ENCODE data around the gene ASAP3.

Gene ASAP3

GRCh38 chr1:23452011-23452411, 32.0 kb downstream of the ASAP3 start:
- no peak overlapping the region for H3K4ac ChIP-seq (ENCODE audit: low read length)
- no peak overlapping the region for H2BK120ac ChIP-seq (ENCODE audit: low read depth, low read length)
- H3K4me1 ChIP-seq (ENCODE audit: control insufficient read depth in 2 of 2, insufficient read depth in 1 of 2, low read depth in 1 of 2, low read length in 2 of 2) = no peaks in the 10 kb centered on the region
- no peak overlapping the region for H4K8ac ChIP-seq (ENCODE audit: low read depth, low read length)
- no peak overlapping the region for H4K91ac ChIP-seq (ENCODE audit: low read depth, low read length, poor library complexity)
- no peak overlapping the region for H2BK5ac ChIP-seq (ENCODE audit: low read length)
- H3K23ac ChIP-seq (ENCODE audit: low read depth, low read length, poor library complexity) = no peak overlapping the region
- no CpG with 5 or more reads among the region's 5 CpGs for WGBS, 2 donors (ENCODE audit: extremely low coverage in 2 of 2, insufficient read length in 2 of 2, insufficient replicate concordance in 1 of 2)
- H3K27me3 ChIP-seq (ENCODE audit: control insufficient read depth in 3 of 3, insufficient read depth in 3 of 3, low read depth in 1 of 3, low read length in 3 of 3) = no peaks in the 10 kb centered on the region
- no peak overlapping the region for H3K4me3 ChIP-seq (ENCODE audit: low read length in 2 of 2)
- H3K79me1 ChIP-seq (ENCODE audit: low read depth, low read length) = no peaks in the 10 kb centered on the region
- H2AK5ac ChIP-seq (ENCODE audit: low read depth, low read length) = no peak overlapping the region
- H2AFZ ChIP-seq (ENCODE audit: low read length) = no peak overlapping the region
- no peak overlapping the region for H3K9ac ChIP-seq (ENCODE audit: low read depth, low read length, poor library complexity)
- H3K27ac ChIP-seq (replicated peaks; ENCODE audit: low read length) = no peak overlapping the region
- peaks cover 0 to 96% of the 10 kb centered on the region in 2 donors for H3K36me3 ChIP-seq (replicated peaks in 1 of 2; ENCODE audit: control insufficient read depth in 2 of 2, insufficient read depth in 2 of 2, low read length in 2 of 2)
- no peak overlapping the region for H2BK15ac ChIP-seq (ENCODE audit: low read length)
- no peak overlapping the region for H3K4me2 ChIP-seq (ENCODE audit: insufficient read depth, low read length, poor library complexity, severe bottlenecking)
- H3K9me3 ChIP-seq (replicated peaks in 1 of 2; ENCODE audit: control insufficient read depth in 2 of 2, insufficient read depth in 1 of 2, low read depth in 1 of 2, low read length in 2 of 2) = no peaks in the 10 kb centered on the region
- no peak overlapping the region for H2BK12ac ChIP-seq (ENCODE audit: low read length)
- no peak overlapping the region for H3K14ac ChIP-seq (ENCODE audit: low read length)
- H3K18ac ChIP-seq (ENCODE audit: low read length) = no peak overlapping the region
- DNase-seq (ENCODE audit: low spot score) = no peak

DNA sequence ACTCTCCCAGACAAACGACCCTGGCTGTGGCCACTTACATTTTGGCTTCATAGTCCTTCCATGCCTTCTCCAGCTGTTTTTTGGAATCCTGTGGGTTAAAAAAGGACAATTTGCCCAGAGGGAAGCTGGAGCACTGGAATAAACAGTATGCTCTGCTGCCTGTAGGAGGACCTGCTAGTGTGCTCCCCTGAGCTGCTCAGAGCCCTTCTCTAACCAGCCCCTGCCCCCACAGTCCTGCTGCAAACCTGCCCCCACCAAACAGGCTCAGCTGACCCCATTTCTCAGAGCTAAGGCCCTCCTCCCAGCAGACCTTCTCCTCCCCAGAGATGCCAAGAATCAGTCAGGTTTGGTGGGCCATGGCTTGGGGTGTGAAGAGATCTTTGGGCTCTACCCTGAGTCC, 32.5 kb downstream of the ASAP3 start:
- no peak overlapping the region for H4K8ac ChIP-seq (ENCODE audit: low read depth, low read length)
- H2BK5ac ChIP-seq (ENCODE audit: low read length) = no peak overlapping the region
- DNase-seq (ENCODE audit: low spot score) = no peak
- H2BK12ac ChIP-seq (ENCODE audit: low read length) = no peak overlapping the region
- H3K14ac ChIP-seq (ENCODE audit: low read length) = no peak overlapping the region
- H3K27me3 ChIP-seq (ENCODE audit: control insufficient read depth in 3 of 3, insufficient read depth in 3 of 3, low read depth in 1 of 3, low read length in 3 of 3) = no peaks in the 10 kb centered on the region
- no peak overlapping the region for H3K9ac ChIP-seq (ENCODE audit: low read depth, low read length, poor library complexity)
- H2AK5ac ChIP-seq (ENCODE audit: low read depth, low read length) = no peak overlapping the region
- peaks cover 0 to 96% of the 10 kb centered on the region in 2 donors for H3K36me3 ChIP-seq (replicated peaks in 1 of 2; ENCODE audit: control insufficient read depth in 2 of 2, insufficient read depth in 2 of 2, low read length in 2 of 2)
- no peak overlapping the region for H3K18ac ChIP-seq (ENCODE audit: low read length)
- no peak overlapping the region for H2BK120ac ChIP-seq (ENCODE audit: low read depth, low read length)
- H2AFZ ChIP-seq (ENCODE audit: low read length) = no peak overlapping the region
- no peak overlapping the region for H4K91ac ChIP-seq (ENCODE audit: low read depth, low read length, poor library complexity)
- no peak overlapping the region for H2BK15ac ChIP-seq (ENCODE audit: low read length)
- H3K4ac ChIP-seq (ENCODE audit: low read length) = no peak overlapping the region
- no peak overlapping the region for H3K23ac ChIP-seq (ENCODE audit: low read depth, low read length, poor library complexity)
- H3K27ac ChIP-seq (replicated peaks; ENCODE audit: low read length) = no peak overlapping the region
- WGBS, 2 donors (ENCODE audit: extremely low coverage in 2 of 2, insufficient read length in 2 of 2, insufficient replicate concordance in 1 of 2) = no CpG with 5 or more reads among the region's 1 CpG
- H3K9me3 ChIP-seq (replicated peaks in 1 of 2; ENCODE audit: control insufficient read depth in 2 of 2, insufficient read depth in 1 of 2, low read depth in 1 of 2, low read length in 2 of 2) = no peaks in the 10 kb centered on the region
- no peak overlapping the region for H3K4me2 ChIP-seq (ENCODE audit: insufficient read depth, low read length, poor library complexity, severe bottlenecking)
- no peaks in the 10 kb centered on the region for H3K79me1 ChIP-seq (ENCODE audit: low read depth, low read length)
- no peak overlapping the region for H3K4me3 ChIP-seq (ENCODE audit: low read length in 2 of 2)
- no peaks in the 10 kb centered on the region for H3K4me1 ChIP-seq (ENCODE audit: control insufficient read depth in 2 of 2, insufficient read depth in 1 of 2, low read depth in 1 of 2, low read length in 2 of 2)

DNA sequence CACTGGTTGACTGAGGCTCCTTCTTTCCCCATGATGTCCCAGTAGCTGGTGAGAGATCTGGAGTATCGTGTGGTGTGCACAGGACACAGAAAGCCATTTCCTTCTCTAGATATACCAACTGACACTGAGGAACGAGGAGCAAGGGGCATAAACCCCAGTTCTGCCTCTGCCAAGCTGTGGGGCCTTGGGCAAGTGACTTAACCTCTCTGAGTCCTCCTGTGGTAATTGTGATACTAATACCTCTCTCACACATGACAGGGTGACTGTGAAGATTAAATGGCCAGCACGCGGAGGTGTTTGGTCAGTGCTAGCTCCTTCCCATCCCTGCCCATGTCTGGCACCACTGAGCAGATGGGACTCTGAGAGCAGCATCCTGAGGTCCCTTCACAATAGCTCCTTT, 33.1 kb downstream of the ASAP3 start:
- no peak for DNase-seq (ENCODE audit: low spot score)
- no peak overlapping the region for H2BK15ac ChIP-seq (ENCODE audit: low read length)
- no peak overlapping the region for H3K9ac ChIP-seq (ENCODE audit: low read depth, low read length, poor library complexity)
- H3K36me3 ChIP-seq (replicated peaks in 1 of 2; ENCODE audit: control insufficient read depth in 2 of 2, insufficient read depth in 2 of 2, low read length in 2 of 2) = peaks cover 0 to 96% of the 10 kb centered on the region in 2 donors
- H3K23ac ChIP-seq (ENCODE audit: low read depth, low read length, poor library complexity) = no peak overlapping the region
- H3K4ac ChIP-seq (ENCODE audit: low read length) = no peak overlapping the region
- no peak overlapping the region for H3K4me2 ChIP-seq (ENCODE audit: insufficient read depth, low read length, poor library complexity, severe bottlenecking)
- no peak overlapping the region for H2BK5ac ChIP-seq (ENCODE audit: low read length)
- H4K91ac ChIP-seq (ENCODE audit: low read depth, low read length, poor library complexity) = no peak overlapping the region
- H2AFZ ChIP-seq (ENCODE audit: low read length) = no peak overlapping the region
- H3K14ac ChIP-seq (ENCODE audit: low read length) = no peak overlapping the region
- H4K8ac ChIP-seq (ENCODE audit: low read depth, low read length) = no peak overlapping the region
- no peak overlapping the region for H3K4me3 ChIP-seq (ENCODE audit: low read length in 2 of 2)
- no peak overlapping the region for H2BK120ac ChIP-seq (ENCODE audit: low read depth, low read length)
- no peak overlapping the region for H3K27ac ChIP-seq (replicated peaks; ENCODE audit: low read length)
- WGBS, 2 donors (ENCODE audit: extremely low coverage in 2 of 2, insufficient read length in 2 of 2, insufficient replicate concordance in 1 of 2) = no CpG with 5 or more reads among the region's 4 CpGs
- H3K27me3 ChIP-seq (ENCODE audit: control insufficient read depth in 3 of 3, insufficient read depth in 3 of 3, low read depth in 1 of 3, low read length in 3 of 3) = no peaks in the 10 kb centered on the region
- H3K79me1 ChIP-seq (ENCODE audit: low read depth, low read length) = no peaks in the 10 kb centered on the region
- H3K18ac ChIP-seq (ENCODE audit: low read length) = no peak overlapping the region
- no peak overlapping the region for H2AK5ac ChIP-seq (ENCODE audit: low read depth, low read length)
- no peak overlapping the region for H2BK12ac ChIP-seq (ENCODE audit: low read length)
- H3K9me3 ChIP-seq (replicated peaks in 1 of 2; ENCODE audit: control insufficient read depth in 2 of 2, insufficient read depth in 1 of 2, low read depth in 1 of 2, low read length in 2 of 2) = no peaks in the 10 kb centered on the region
- H3K4me1 ChIP-seq (ENCODE audit: control insufficient read depth in 2 of 2, insufficient read depth in 1 of 2, low read depth in 1 of 2, low read length in 2 of 2) = no peaks in the 10 kb centered on the region

- Histone ChIP-seq H3K4me3 (ENCODE audit: low read length in 2 of 2) (no peak overlapping the region), H3K27ac (replicated peaks; ENCODE audit: low read length) (no peak overlapping the region), H2AFZ (ENCODE audit: low read length) (no peak overlapping the region), H3K27me3 (ENCODE audit: control insufficient read depth in 3 of 3, insufficient read depth in 3 of 3, low read depth in 1 of 3, low read length in 3 of 3) (no peaks in the 10 kb centered on the region), H2BK12ac (ENCODE audit: low read length) (no peak overlapping the region), H2BK120ac (ENCODE audit: low read depth, low read length) (no peak overlapping the region), H4K91ac (ENCODE audit: low read depth, low read length, poor library complexity) (no peak overlapping the region), H2BK15ac (ENCODE audit: low read length) (no peak overlapping the region), H3K18ac (ENCODE audit: low read length) (no peak overlapping the region), H4K8ac (ENCODE audit: low read depth, low read length) (no peak overlapping the region), H2BK5ac (ENCODE audit: low read length) (no peak overlapping the region), H3K36me3 (replicated peaks in 1 of 2; ENCODE audit: control insufficient read depth in 2 of 2, insufficient read depth in 2 of 2, low read length in 2 of 2) (peaks cover 0 to 96% of the 10 kb centered on the region in 2 donors), H3K79me1 (ENCODE audit: low read depth, low read length) (no peaks in the 10 kb centered on the region), H3K9me3 (replicated peaks in 1 of 2; ENCODE audit: control insufficient read depth in 2 of 2, insufficient read depth in 1 of 2, low read depth in 1 of 2, low read length in 2 of 2) (no peaks in the 10 kb centered on the region), H3K14ac (ENCODE audit: low read length) (no peak overlapping the region), H3K4me1 (ENCODE audit: control insufficient read depth in 2 of 2, insufficient read depth in 1 of 2, low read depth in 1 of 2, low read length in 2 of 2) (no peaks in the 10 kb centered on the region), H3K4me2 (ENCODE audit: insufficient read depth, low read length, poor library complexity, severe bottlenecking) (no peak overlapping the region), H3K4ac (ENCODE audit: low read length) (no peak overlapping the region), H3K9ac (ENCODE audit: low read depth, low read length, poor library complexity) (no peak overlapping the region), H2AK5ac (ENCODE audit: low read depth, low read length) (no peak overlapping the region), H3K23ac (ENCODE audit: low read depth, low read length, poor library complexity) (no peak overlapping the region)
- WGBS, 2 donors (ENCODE audit: extremely low coverage in 2 of 2, insufficient read length in 2 of 2, insufficient replicate concordance in 1 of 2) = no CpG with 5 or more reads among the region's 4 CpGs
- DNase-seq (ENCODE audit: low spot score) = no peak
Observed at GRCh38 chr1:23449958-23450357, 34.0 kb downstream of the ASAP3 start.
